GM12874 (cell line): ENCODE measurements around the gene MEIG1.

Source experiments
- CTCF ChIP-seq: IDR thresholded peaks from 2 replicates; pipeline ENCODE4 v1.5.1; 2011; ENCODE audit warnings: low read depth, mild to moderate bottlenecking, control low read depth, low read length, moderate library complexity; ENCODE audit not compliant: insufficient read depth

The MEIG1 gene

DNA sequence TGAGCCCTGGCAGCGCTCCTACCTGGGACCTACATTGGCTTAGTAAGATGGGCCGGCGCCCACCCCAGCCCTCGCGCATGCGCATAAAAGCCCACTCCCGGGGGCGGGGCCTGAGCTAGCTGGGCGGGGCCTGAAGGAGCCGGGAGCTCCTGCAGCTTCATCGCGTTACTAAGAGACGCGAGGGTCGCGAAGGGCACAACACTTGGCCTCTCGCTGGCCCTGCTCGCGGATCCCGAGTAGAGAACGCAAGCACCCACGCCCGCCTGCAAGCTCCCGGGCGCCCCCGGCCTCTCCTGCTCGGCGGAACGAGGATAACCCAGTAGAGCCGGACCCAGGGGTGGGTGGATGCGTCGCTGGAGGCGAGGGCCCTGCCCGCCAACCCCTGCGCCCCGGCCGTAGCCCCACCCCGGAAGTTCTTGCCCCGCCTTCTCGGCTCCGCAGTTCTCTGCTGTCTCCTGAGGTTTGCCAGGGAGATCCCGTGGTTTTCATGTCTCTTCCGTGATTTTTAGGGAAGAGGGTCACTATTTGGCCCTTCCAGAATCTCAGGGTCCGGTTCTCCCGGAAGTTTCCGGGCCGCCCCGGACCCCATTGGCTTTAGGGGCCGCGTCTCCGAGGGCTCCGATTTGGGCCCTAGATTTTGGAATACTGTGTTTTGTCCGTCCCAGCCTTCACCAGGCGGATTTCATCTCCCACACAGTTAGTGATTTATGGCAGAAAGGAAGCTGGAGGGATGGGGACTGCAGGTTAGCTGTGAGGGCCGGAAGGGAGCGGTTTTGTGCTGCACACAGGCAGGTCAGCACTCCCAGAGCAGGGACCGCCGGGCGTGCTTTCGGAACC is at the start of gene MEIG1:
Gene MEIG1, plus strand, starts transcription at position 168 of the 837 bp plus-strand sequence. CDS start 7,081 bp downstream, outside the sequence.
- no peak for TF ChIP-seq CTCF

- no peak for TF ChIP-seq CTCF
These were observed 48.2 kb upstream of the MEIG1 start for GRCh38 chr10:14910953-14911352.

- no peak for TF ChIP-seq CTCF
These were observed 47.4 kb upstream of the MEIG1 start for GRCh38 chr10:14911801-14912200.

DNA sequence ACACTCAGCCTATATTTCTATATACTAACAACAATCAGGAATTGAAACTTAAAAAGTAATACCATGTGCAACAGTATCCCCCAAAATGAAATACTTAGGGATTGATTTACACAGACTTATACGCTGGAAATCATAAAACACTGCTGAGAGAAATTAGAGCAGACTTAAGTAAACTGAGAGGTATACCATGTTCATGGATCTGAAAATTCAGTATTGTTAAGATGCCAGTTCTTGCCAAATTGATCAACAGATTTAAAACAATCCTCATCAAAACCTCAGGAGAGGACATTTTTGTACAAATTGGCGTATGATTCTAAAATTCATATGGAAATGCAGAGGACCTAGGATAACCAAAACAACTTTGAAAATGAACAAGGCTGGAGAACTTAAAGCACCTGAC is 42.6 kb upstream of the MEIG1 start:
- no peak for TF ChIP-seq CTCF

DNA sequence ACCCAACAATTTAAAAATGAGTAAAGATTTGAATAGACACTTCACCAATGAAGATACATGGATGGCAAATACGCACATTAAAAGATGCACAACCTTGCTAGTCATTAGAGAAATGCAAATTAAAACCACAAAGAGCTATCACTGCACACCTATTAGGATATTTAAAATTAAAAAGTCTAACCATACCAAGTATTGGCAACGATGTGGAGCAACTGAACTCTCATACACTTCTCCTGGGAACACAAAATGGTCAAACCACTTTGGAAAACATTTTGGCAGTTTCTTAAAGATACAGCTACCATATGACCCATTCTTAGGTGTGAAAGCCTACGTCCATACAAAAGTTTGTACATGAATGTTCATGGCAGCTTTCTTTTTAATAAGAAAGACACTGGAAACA is 41.4 kb upstream of the MEIG1 start:
- no peak for TF ChIP-seq CTCF

- TF ChIP-seq CTCF, result no peak
These were observed 40.2 kb upstream of the MEIG1 start for GRCh38 chr10:14918964-14919363.

GRCh38 chr10:14924013-14924412 is 35.2 kb upstream of the MEIG1 start:
- no peak for TF ChIP-seq CTCF
